ENCODE results near the gene TUG1.

DNA sequence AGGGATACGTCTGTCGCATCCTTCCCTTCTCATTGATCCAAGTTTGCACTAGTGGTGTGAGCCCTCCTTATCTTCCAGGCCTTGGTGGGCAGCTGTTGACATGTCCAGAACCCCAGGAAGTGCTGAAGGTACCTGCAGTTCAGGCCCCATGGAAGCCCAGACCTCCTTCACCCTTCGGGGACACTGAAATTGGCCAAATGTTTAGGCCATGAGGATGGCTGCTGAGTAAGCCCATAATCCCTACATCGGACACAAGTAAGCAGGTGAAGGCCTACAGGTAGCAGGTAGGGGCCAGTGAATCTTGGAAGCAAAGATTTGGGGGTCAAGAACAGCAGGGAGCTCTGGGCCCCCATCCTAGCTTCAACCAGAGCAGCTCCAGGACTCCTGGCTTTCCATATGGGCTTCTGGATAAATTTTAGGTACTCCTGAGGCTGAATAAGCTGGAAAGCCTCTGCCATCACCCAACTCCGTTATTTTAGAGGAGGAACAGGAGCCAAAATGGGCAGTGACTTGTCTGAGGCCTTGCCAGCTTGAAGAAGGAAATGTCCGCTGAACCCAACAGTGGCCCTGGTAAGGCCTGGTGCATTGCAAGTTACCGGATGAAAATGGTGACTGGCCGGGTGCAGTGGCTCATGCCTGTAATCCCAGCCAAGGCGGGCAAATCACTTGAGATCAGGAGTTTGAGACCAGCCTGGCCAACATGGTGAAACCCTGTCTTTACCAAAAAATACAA lies 45.7 kb upstream of the TUG1 start:
- TF ChIP-seq, protein P1, sequence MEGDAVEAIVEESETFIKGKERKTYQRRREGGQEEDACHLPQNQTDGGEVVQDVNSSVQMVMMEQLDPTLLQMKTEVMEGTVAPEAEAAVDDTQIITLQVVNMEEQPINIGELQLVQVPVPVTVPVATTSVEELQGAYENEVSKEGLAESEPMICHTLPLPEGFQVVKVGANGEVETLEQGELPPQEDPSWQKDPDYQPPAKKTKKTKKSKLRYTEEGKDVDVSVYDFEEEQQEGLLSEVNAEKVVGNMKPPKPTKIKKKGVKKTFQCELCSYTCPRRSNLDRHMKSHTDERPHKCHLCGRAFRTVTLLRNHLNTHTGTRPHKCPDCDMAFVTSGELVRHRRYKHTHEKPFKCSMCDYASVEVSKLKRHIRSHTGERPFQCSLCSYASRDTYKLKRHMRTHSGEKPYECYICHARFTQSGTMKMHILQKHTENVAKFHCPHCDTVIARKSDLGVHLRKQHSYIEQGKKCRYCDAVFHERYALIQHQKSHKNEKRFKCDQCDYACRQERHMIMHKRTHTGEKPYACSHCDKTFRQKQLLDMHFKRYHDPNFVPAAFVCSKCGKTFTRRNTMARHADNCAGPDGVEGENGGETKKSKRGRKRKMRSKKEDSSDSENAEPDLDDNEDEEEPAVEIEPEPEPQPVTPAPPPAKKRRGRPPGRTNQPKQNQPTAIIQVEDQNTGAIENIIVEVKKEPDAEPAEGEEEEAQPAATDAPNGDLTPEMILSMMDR (conservative IDR thresholded peaks at IDR 0.05; ENCODE audit: low read length): no peak
- TF ChIP-seq EZH2phosphoT487 (IDR thresholded peaks at IDR 0.05; ENCODE audit: borderline replicate concordance): no peak
